Gastroesophageal sphincter (tissue), 3 donors: ENCODE results near the gene VWA5A.

ENCODE experiments used
- POLR2A ChIP-seq, 2 donors: fragments of 450-650 bp; IDR thresholded peaks; one replicate each; pipeline ENCODE4 v1.6.1; 2017; ENCODE audit warnings: antibody characterized with exemption in 2 of 2, mild to moderate bottlenecking in 2 of 2, moderate library complexity in 1 of 2
- TF ChIP-seq, protein P1 (sequence below), 4 experiments: fragments of 200-600 bp in 2 of 4; fragments of 450-650 bp in 2 of 4; sonication (generic) in 1 of 4; IDR thresholded peaks; one replicate each; pipeline ENCODE4 v1.5.1; 2017 to 2019; ENCODE audit warnings: antibody characterized with exemption in 4 of 4, mild to moderate bottlenecking in 2 of 4, moderate library complexity in 2 of 4

DNA sequence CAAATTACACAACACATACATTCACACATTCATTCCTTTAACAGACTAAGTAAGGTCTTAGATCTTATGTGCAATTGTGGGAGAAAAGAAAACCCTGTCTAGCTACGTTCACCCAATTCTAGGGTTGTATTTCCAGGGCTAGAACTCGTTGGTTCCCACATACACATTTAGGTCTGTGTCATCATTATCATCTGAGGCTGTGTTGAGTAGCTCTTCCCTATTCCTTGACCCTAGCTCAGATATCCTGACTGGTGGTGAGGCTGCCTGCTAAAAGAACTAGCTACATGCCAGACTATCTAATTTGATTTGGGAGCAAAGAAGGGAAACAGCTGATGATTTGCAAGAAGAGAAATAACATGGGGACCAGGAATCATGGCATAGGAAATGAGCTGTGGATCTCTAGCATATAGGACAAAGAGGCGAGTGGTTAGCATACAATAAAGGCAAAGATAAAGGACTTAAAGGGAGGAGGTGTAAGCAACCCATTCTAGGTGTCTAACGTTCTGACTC is 46.6 kb upstream of the VWA5A start:
- TF ChIP-seq POLR2A (IDR thresholded peaks at IDR 0.05), result no peak
- TF ChIP-seq, protein P1, sequence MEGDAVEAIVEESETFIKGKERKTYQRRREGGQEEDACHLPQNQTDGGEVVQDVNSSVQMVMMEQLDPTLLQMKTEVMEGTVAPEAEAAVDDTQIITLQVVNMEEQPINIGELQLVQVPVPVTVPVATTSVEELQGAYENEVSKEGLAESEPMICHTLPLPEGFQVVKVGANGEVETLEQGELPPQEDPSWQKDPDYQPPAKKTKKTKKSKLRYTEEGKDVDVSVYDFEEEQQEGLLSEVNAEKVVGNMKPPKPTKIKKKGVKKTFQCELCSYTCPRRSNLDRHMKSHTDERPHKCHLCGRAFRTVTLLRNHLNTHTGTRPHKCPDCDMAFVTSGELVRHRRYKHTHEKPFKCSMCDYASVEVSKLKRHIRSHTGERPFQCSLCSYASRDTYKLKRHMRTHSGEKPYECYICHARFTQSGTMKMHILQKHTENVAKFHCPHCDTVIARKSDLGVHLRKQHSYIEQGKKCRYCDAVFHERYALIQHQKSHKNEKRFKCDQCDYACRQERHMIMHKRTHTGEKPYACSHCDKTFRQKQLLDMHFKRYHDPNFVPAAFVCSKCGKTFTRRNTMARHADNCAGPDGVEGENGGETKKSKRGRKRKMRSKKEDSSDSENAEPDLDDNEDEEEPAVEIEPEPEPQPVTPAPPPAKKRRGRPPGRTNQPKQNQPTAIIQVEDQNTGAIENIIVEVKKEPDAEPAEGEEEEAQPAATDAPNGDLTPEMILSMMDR (IDR thresholded peaks at IDR 0.05), result no peak
